IPS-NIHi7 (cell line): Measurements from ENCODE around the gene WDR46.
"Not testable (repeated sequence)": the region's sequence is repeated elsewhere in the genome, so short reads cannot be mapped to it uniquely, and the experiment has no call there.

Experiments used
- DNase-seq: peaks from one replicate; pipeline ENCODE4 v3.0.0; 2012; ENCODE audit warnings: mixed read lengths; ENCODE audit errors: extremely low spot score

Gene WDR46

DNA sequence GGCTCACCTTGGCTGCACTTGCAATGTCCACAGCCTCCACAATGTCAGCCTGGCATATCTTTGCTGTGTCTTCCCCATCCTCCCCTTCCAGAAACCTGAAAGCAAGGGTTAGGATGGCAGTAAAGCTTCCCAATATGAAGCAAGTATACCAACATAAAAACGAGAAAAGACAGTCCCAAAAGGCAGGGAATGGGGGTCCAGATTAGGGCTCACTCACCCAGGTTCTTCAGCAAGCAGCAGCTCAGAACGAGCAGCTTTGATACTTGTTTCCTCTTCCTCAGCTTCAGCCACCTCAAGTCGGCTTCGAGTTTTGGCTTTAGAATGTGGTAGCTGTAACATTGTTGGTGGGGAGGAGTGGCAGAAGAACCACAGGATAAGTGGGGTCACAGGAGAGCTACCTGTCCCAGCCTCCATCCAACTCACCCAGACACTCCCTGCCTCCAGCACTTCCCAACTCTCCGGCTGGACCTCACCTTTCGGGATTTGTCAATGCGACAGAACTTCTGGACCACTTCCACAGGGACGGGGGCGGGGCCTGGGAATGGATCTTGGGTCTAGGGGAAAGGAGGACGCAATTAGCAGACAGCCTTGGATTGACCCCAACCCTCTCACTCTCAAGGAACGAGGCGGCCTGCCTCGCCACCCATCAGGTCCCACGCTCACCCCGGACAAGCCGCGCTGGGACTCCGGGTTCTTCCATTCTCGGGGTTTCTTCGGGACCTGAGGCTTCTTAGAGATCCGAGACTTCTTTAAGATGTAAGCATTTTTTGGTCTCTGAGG lies 708 bp downstream of the WDR46 start:
- DNase-seq = no peak

DNA sequence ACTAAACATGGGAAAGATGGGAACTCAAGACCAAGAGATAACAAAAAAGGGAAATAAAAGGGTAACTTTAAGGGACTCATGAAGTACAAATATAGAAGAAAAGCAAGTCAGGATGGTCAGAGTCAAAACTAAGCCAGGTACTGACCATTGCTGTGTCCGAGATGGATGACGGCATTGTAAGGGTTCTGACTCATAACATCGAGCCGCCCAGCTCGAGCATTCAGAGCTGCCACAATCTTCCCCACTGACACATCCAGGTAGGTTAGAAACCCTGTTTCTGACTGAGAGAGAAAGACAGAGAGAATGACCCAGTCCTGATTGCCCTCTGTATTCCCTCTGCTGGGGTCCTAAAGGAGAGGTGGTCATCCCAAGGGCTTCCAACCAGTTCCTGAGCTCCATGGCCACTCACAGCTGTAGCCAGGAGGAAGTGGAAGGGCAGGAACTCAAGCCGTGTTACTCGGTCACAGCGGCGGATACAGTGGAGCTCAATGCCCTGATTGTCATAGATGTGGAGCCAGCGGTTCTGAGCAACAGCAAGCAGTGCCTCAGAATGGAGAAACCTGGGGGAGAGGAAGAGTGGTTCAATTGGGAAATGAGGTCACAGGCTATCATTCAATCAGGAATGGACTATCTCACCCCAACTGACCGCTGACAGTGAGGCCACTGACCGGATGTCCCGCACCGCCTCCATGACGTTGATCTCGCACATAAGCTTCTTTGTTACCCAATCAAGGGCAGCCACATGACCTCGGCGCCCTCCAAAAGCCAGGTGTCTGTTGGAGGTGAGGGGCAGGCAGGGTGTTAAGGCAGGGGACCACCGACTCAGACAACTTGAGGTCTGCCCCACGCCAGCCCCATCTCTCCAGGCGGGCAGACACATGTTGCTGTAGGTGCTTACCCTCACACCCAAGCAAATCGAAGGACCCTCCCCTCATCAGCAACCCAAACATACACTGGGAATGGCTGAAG lies 1.8 kb downstream of the WDR46 start:
- DNase-seq = no peak

DNA sequence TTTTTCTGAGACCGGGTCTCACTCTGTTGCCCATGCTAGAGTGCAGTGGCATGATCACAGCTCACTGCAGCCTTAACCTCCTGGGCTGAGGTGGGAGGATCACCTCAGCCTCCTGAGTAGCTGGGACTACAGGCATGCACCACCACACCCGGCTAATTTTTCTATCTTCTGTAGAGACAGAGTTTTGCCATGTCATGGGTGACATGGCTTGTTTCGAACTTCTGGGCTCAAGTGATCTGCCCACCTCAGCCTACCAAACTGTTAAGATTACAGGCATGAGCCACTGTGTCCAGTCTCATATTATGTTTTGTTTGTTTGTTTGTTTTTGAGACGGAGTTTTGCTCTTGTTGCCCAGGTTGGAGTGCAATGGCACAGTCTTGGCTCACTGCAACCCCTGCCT lies 3.8 kb downstream of the WDR46 start:
- DNase-seq = not testable (repeated sequence)

DNA sequence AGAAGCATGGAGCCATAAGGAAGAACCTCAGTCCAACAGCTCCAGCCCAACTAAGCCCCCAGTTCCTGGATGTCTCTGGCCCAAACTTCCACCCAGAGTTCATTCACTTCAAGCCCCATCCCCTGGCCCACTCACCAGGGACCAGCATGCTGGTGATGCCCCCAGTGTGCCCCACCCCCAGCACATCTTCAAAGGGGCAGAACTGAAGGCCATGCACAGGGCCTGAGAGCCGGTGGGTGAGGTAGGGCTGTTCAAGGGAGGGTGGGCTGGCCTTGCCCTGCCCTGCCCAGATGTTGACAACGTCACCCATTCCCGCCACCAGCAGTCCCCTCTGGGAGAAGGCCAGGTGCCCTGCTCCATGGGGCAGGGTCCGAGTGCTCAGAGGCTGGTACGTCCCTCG lies 8.5 kb downstream of the WDR46 start:
- no peak for DNase-seq

DNA sequence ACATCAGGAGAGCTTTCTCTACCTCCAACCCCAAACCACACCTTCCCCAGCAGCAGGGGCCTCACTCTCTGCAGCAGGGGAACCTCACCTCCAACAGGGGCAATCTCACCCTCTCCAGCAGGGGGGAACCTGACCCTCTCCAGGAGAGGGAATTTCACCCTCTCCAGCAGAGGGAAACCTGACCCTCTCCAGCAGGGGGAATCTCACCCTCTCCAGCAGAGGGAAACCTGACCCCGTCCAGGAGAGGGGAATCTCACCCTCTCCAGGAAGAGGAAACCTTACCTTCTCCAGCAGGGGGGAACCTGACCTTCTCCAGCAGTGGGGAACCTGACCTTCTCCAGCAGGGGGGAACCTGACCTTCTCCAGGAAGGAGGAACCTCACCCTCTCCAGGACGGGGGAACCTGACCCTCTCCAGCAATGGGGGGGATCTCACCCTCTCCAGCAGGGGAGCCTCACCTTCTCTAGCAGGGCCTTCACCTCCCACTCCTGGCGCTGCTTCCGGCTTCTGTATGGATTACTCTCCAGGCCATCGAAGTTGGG lies 9.0 kb downstream of the WDR46 start:
- peak; percentile 75 for DNase-seq

DNA sequence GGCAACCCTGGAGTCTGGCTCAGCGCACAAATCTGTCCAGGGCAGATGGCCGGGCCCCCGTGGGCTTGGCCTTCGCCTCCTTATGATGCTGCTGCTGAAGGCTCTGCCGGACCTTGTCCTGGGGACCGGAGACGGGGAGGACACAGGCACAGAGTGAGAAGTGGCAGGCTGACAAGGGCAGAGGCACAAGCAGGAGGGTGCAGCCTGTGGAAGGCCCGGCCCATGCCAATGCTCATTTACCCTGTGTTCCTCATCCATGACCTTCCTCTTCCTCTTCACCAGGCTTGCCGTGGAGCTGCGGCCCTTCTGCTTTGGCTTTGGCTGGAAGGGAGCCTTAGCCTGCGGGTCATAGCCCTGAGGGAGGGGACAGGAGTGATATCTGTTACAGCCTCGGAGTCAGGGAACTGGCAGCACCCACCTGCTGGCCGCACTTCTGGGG lies 9.8 kb downstream of the WDR46 start:
- DNase-seq = no peak

DNA sequence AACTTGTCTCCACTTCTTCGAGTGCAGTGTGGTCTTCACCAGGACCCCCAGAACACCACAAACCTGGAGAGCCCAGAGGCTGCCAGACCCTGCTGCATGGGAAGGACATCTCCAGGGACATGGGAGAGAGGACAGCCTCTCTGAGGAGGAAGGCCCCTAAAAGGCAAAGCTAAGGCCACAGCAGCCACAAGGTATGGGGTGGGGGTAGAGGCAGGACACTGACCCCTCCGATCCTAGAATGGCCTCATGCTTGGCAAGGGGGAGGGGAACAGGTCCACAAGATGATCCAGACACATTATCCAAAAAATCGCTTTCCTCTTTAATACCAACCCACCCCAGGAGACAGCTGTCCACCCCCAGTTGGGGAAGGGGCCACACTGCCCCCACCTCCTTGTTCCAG lies 10.2 kb downstream of the WDR46 start:
- DNase-seq = no peak

DNA sequence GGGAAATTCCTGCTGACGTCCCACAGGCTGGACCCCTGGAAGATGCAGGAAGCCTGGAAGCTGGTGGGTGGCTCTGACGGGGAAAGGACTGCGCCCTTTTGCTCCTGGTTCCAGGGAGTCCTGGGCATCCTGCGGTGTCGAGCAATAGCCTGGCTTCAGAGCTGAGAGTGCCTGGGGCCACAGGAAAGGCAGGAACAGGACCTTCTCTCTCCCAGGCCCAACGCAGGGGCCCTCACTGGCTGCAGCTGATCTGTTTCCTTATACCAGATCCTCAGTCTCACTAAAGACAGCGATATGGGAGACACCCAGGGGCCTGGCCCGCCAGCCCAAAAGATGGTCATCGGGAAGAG lies 10.7 kb downstream of the WDR46 start:
- DNase-seq = no peak

DNA sequence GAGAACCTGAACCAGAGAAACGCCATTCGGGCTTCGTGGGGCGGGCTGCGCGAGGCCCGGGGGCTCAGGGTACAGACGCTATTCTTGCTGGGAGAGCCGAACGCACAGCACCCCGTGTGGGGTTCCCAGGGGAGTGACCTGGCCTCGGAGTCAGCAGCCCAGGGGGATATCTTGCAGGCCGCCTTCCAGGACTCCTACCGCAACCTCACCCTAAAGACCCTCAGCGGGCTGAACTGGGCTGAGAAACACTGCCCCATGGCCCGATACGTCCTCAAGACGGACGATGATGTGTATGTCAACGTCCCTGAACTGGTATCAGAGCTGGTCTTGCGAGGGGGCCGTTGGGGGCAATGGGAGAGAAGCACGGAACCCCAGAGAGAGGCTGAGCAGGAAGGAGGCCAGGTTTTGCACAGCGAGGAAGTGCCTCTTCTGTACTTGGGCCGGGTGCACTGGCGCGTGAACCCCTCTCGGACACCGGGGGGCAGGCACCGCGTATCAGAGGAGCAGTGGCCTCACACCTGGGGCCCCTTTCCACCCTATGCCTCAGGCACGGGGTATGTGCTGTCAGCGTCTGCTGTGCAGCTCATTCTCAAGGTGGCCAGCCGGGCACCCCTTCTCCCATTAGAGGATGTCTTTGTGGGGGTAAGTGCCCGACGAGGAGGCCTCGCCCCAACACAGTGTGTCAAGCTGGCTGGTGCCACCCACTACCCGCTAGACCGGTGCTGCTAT lies 11.2 kb downstream of the WDR46 start:
- DNase-seq = peak; percentile 26

DNA sequence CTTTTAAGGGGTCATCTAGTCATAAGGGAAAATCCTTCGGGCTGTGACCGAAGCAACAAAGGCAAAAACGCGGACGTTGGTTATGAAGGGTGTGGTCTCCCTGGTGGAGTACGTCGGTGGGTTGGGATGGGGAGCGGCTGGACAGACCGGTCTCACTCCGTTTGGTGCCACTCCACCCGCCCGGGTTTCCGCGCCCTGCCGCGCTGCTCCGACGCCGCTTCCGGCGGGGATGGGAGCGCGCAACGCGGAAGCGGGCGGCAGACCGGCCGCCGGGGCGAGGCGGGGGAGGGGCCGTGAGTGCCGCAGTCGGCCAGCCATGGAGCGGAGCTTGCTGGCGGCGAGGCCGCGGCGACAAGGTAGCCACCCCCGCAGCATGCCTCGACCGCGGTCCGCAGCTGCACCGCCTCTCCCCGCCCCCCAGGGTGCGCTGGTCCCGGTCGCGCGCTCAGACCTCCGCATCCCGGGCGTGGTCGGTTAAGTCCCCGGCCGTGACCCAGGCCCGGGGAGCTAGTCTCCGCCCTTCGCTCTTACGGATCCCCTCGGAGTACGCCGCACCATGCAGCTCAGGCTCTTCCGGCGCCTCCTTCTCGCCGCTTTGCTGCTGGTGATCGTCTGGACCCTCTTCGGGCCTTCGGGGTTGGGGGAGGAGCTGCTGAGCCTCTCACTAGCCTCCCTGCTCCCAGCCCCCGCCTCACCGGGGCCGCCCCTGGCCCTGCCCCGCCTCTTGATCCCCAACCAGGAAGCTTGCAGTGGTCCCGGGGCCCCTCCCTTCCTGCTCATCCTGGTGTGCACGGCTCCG lies 12.0 kb downstream of the WDR46 start, which contains the start of gene B3GALT4:
Gene B3GALT4 (plus strand): TSS at position 260 of the 799 bp plus-strand sequence. CDS start 297 bp downstream, at position 557.
- DNase-seq = peak; percentile 89

DNA sequence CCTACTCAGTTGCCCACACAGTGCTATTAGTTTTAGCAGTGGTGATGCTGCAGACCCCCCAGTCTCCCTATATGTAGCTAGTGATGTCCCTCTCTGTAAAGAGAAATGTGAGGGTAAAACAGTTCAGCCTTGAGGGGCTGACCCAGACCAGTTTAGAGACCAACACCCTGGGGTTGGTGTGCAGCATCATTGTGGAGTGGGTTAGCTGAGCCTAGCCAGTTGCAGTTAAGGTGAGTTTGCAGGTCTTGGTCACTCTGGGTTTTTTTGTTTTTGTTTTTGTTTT lies 12.5 kb downstream of the WDR46 start:
- no peak for DNase-seq

DNA sequence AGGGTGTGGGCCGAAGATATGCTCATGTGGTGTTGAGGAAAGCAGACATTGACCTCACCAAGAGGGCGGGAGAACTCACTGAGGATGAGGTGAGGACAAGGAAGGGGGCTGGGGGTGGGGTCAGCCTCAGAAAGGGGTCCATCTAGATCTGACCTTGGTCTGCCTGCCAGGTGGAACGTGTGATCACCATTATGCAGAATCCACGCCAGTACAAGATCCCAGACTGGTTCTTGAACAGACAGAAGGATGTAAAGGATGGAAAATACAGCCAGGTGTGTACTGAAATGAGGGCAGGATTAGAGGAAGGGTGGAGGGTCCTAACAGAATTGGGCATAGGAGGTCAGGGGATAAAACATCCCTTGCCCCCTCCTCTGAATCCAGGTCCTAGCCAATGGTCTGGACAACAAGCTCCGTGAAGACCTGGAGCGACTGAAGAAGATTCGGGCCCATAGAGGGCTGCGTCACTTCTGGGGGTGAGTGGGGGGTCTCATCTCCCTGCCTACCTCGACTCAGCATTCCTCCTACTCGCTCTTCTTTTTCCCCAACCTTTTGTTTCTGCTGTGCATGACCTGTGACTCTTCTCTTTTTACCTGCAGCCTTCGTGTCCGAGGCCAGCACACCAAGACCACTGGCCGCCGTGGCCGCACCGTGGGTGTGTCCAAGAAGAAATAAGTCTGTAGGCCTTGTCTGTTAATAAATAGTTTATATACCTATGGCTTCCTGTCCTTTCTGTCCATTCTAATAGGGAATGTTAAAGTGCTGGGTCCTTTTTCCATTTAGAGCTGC lies 13.1 kb downstream of the WDR46 start:
- not testable (repeated sequence) for DNase-seq

DNA sequence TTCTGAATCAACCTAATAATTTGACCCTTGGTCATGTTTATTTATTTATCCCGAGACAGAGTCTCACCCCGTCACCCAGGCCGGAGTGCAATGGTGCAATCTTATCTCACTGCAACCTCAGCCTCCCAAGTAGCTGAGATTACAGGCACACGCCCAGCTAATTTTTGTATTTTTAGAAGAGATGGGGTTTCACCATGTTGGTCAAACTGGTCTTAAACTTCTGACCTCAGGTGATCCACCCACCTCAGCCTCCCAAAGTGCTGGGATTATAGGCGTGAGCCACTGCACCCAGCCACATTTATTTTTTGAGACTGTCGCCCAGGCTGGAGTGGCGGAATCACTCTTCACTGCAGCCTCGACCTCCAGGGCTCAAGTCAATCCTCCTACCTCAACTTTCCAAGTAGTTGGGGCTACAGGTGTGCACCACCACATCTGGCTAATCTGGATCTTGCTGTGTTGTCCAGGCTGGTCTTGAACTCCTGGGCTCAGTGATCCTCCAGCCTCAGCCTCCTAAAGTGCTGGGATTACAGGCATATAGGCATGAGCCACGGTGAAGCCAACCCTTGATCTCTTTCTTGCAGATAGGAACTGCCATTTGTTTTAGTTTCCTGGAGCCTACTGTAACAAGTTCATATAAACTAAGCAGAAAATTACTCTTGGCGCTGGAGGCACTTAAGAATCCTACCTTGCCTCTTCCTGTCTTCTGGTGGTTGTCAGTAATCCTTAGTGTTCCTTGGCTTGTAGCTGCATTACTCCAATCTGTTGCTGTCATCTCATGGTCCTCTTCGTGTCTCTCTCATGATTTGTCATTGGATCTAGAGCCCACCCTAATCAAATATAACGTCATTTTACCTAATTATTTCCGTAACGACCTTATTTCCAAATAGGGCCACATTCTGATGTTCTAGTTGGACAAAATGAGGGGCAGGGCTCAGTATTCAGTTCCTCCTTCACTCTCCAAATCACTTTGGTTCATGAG lies 14.8 kb downstream of the WDR46 start:
- no peak for DNase-seq

DNA sequence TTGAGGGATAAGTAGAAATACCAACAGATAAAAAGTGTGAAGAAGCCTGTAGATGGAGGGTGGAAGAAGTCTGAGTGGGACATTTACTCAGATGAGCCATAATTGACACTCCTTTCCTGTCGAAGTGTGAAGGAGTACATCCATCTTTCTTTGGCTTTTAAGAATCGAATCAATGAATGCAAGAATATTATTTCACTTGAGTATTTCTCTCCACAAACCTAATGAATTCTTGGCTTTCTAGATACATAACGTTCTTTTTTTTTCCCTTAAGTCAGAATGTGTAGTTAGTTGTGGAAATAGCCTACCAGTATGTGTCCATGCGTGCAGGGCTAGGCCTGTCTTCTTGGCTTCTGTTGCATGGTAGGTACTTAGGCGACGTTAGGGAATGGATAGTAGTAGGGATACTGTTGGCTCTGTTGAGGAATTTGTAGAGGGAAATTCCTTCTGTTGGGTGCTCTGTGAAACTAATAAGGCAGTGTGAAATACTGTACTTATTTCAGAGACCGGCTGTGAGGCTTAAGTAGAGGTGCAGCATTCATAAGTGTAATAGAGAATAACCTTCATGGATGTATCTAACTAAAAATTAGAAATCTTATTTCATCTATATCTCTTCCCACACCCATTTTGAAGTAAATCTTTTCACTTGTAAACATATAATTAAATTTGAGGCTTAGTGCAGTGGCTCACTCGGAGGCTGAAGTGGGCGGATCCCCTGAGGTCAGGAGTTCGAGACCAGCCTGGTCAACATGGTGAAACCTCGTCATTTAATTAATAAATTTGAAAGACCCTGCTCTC lies 15.7 kb downstream of the WDR46 start:
- no peak for DNase-seq

DNA sequence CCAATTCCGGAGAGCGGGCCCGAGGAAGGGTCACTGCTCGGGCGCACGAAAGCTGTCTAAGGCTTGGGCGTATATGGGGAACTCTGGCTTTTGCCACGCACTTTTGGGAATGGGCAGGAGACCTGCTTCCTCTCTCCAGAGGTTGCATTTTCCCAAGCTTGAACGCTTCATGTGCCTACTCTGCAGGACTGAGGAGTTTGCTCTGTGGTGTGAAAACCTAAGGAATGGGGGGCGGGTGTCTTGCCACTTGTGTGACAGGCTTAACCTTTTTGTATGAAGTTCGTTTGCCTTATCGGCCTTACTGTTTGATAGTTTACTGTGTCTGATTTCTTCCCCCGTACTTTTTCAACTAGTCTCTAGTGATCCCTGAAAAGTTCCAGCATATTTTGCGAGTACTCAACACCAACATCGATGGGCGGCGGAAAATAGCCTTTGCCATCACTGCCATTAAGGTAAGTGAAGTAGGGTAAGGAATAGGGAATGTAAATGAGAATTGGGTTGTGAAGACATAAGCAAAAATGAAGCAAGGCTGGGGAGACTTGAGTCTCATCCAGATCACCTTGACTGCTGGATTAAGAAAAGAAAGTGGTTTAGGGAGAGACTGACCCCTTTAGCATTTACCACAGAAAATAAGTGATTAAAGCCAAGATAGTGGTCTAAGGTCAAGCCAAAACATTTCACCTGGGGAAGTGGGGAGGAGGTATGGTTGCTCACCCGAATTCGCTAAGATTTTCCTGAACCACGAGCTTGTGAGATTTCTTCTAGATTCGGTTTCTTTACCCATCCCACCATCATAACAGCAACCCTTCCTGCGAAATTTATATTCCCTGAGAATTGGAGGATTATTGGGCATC lies 16.5 kb downstream of the WDR46 start:
- DNase-seq = no peak

DNA sequence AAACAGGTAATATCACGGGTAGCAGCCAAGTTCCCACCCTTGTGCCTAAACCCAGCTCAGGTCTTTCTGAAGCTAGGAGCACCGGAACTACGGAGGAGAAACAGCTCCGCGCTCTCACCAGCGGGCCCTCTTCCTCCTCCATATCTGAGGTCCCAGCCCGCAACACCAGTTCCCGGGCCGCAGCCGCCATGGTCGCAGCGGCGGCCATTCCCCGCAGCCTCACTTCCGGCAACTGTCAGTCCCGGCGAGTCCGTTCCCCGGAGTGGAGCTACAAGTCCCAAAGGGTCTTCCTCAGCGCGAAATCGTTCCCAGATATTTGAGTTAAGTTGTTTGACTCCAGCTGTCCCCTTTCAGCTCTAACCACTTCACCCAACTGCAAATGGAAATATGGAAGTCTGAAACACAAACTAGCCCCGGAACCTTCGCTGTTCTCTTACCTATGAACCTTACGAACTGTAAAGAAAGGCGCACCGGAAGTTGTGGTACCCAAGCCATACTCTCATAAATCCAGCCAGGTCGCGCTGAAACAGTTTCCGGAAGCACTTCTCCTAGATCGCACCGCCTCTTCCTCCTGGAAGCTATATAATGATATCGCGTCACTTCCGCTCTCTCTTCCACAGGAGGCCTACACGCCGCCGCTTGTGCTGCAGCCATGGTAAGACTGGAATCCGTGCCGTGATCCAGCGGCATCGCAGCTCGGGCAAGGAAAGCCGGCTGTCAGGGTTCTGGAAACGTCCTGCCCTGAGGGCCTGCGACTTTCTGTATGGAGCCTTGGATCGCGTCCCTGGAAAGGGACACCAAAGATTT lies 17.4 kb downstream of the WDR46 start, which contains the start of the genes RPS18 and VPS52:
Gene RPS18 (plus strand): TSS at position 608 of the 807 bp plus-strand sequence. CDS start 45 bp downstream, at position 653.
Gene VPS52 (minus strand): TSS at position 409 of the 807 bp plus-strand sequence. CDS start 201 bp downstream, at position 208.
- peak; percentile 90 for DNase-seq
